Lung (tissue), 12 donors: ENCODE measurements around the gene TOX2. TPM values are rescaled to one million over a fixed set of nuclear protein-coding genes. Genes with fewer than 3 reads are reported as not detected.

Source experiments
- ATAC-seq: fragments of 200-7000 bp; cut with Tn5 transposase; one replicate; pipeline ENCODE4 v1.9.1; 2020; ENCODE audit warnings: moderate number of reproducible peaks; ENCODE audit not compliant: insufficient read depth, low FRiP score
- DNase-seq, 3 donors: peaks; one replicate each; pipeline ENCODE4 v3.0.0-alpha.2; 2013 to 2017
- H3K27ac ChIP-seq, 2 donors: one replicate each; pipeline ENCODE4 v1.5.1; 2013; ENCODE audit warnings: mild to moderate bottlenecking in 2 of 2, moderate library complexity in 2 of 2, control low read depth in 1 of 2, inconsistent platforms in 1 of 2, low read depth in 1 of 2, low read length in 1 of 2
- H3K27me3 ChIP-seq, 3 donors: one replicate each; pipeline ENCODE4 v1.5.1; 2013; ENCODE audit warnings: low read length in 2 of 3; ENCODE audit not compliant: control insufficient read depth in 3 of 3, insufficient read depth in 3 of 3
- H3K36me3 ChIP-seq, 4 donors: one replicate each; pipeline ENCODE4 v1.5.1; 2013; ENCODE audit warnings: low read length in 4 of 4, mild to moderate bottlenecking in 1 of 4, moderate library complexity in 1 of 4; ENCODE audit not compliant: control insufficient read depth in 4 of 4, insufficient read depth in 4 of 4
- H3K4me1 ChIP-seq, 5 donors: one replicate each; pipeline ENCODE4 v1.5.1; 2013; ENCODE audit warnings: low read length in 5 of 5, mild to moderate bottlenecking in 2 of 5, moderate library complexity in 1 of 5; ENCODE audit not compliant: control insufficient read depth in 5 of 5, insufficient read depth in 5 of 5
- H3K4me3 ChIP-seq: one replicate; pipeline ENCODE4 v1.5.1; 2013; ENCODE audit warnings: mild to moderate bottlenecking, control low read depth, moderate library complexity
- H3K9ac ChIP-seq, 2 donors: one replicate each; pipeline ENCODE4 v1.5.1; 2013; ENCODE audit warnings: low read length in 2 of 2, control low read depth in 1 of 2; ENCODE audit not compliant: insufficient read depth in 1 of 2
- H3K9me3 ChIP-seq, 4 donors: one replicate each; pipeline ENCODE4 v1.5.1; 2013; ENCODE audit warnings: low read length in 3 of 4, mild to moderate bottlenecking in 1 of 4, moderate library complexity in 1 of 4; ENCODE audit not compliant: control insufficient read depth in 4 of 4, insufficient read depth in 3 of 4
- CTCF ChIP-seq: IDR thresholded peaks from 2 replicates; pipeline ENCODE4 v1.5.1; 2012; ENCODE audit warnings: mild to moderate bottlenecking; ENCODE audit errors: control extremely low read depth, extremely low read depth
- WGBS, 2 donors: extraction: QIAGEN DNeasy Blood & Tissue Kit; methylation state at CpG; one replicate each; pipeline ENCODE4 v1.1.7; 2013; 5-methylcytosine and 5-hydroxymethylcytosine counted together
- polyA plus RNA-seq, 2 donors: library from polyadenylated mRNA; stranded (reverse); fragments of 200-250 nt; gene quantifications; one replicate each; pipeline ENCODE4 v1.2.1, GENCODE V29; 2013
- total RNA-seq, 2 donors: library from RNA; depleted of rRNA in 1 of 2; stranded (reverse); fragments of >200 nt in 1 of 2; gene quantifications; one replicate each; pipeline ENCODE4 v1.2.1, GENCODE V29; 2014 to 2021
- donor health status: control.
- donor health status: control.
- donor health status: Bipolar disorder and iron deficiency.
- donor health status: healthy.
- donor health status: DM: yes; HTN: yes; CAD: no.

TOX2 gene
- total and polyA plus RNA-seq, 4 donors: 12.0 to 25.5 (median 16.6) TPM

GRCh38 chr20:44080646-44081267 lies 166.1 kb downstream of the TOX2 start:
- ATAC-seq (peak; percentile 81), DNase-seq (peak; percentile 80 to 88 (median 87))
- H3K27ac ChIP-seq: no peak overlapping the region
- peaks cover 0 to 6% (median 0%) of the 10 kb centered on the region in 5 donors for H3K4me1 ChIP-seq
- 21 to 24% methylated on average over 8 of the region's 8 CpGs for WGBS, 2 donors
- H3K4me3 ChIP-seq: no peak overlapping the region
- TF ChIP-seq CTCF: peak; percentile 99
- no peaks in the 10 kb centered on the region for H3K27me3 ChIP-seq
- peaks cover 0 to under 1% (median 0%) of the 10 kb centered on the region in 4 donors for H3K9me3 ChIP-seq
- peak overlapping the region in 1 of 2 donors; percentile 40 for H3K9ac ChIP-seq
- H3K36me3 ChIP-seq: no peaks in the 10 kb centered on the region

- 69 to 79% methylated on average over 4 of the region's 4 CpGs for WGBS, 2 donors
These were observed 166.8 kb downstream of the TOX2 start for GRCh38 chr20:44081476-44081875.

DNA sequence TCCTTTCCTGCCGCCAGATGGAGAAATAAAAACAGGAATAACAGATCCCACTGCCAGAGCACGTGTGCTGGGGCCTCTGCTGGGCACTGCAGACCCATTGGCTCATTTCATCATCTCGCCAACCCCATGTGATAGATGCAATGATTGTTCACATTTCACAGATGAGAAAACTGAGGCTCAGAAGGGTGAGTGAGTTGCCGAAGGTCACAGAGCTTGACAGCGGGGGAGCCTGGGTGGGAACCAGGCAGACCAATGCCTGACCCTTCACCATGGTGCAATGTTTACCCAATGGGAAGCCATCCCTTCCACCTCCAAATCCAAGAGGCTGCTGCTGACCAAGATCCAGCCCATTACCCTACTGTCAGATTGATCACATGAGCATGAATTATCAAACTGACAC lies 167.2 kb downstream of the TOX2 start:
- WGBS, 2 donors: 75 to 80% methylated on average over 5 of the region's 5 CpGs

More at GRCh38 chr20:44081476-44081875, 166.8 kb downstream of the TOX2 start:
- ATAC-seq (no peak), DNase-seq (no peak)
- Histone ChIP-seq H3K9me3 (no peaks in the 10 kb centered on the region), H3K27me3 (no peaks in the 10 kb centered on the region), H3K27ac (no peak overlapping the region), H3K36me3 (no peaks in the 10 kb centered on the region), H3K4me1 (peaks cover 0 to 6% (median 0%) of the 10 kb centered on the region in 5 donors), H3K9ac (no peak overlapping the region), H3K4me3 (no peak overlapping the region)
- no peak for TF ChIP-seq CTCF

More for the DNA sequence above, 167.2 kb downstream of the TOX2 start:
- no peak for ATAC-seq
- no peaks in the 10 kb centered on the region for H3K27me3 ChIP-seq
- no peak for TF ChIP-seq CTCF
- peaks cover 0 to 6% (median 0%) of the 10 kb centered on the region in 5 donors for H3K4me1 ChIP-seq
- no peaks in the 10 kb centered on the region for H3K9me3 ChIP-seq
- H3K9ac ChIP-seq: no peak overlapping the region
- DNase-seq: no peak
- H3K36me3 ChIP-seq: no peaks in the 10 kb centered on the region
- no peak overlapping the region for H3K4me3 ChIP-seq
- H3K27ac ChIP-seq: no peak overlapping the region
